HepG2 (cell line): ENCODE measurements around the gene POU2F2. TPM values are rescaled to one million over a fixed set of nuclear protein-coding genes. Genes with fewer than 3 reads are reported as not detected.

Source experiments
- ATAC-seq: fragments of 200-7000 bp; cut with Tn5 transposase; 3 replicates; pipeline ENCODE4 v1.9.1; 2020; ENCODE audit warnings: mild to moderate bottlenecking, moderate library complexity
- BruUV-seq: library from RNA; stranded (reverse); fragments of 400-500 nt; replicated peaks from 2 replicates; lab custom pipeline; 2021; lab: Mats Ljungman, UMichigan
- CTCF ChIA-PET: fragments of 300-600 bp; formaldehyde crosslinking; extraction: SDS; loops from one replicate; lab custom pipeline; 2021; ENCODE audit warnings: low total read pairs, inconsistent platforms, low intra/inter-chr PET ratio; lab: Yijun Ruan, JAX
- POLR2A ChIA-PET: fragments of 350-600 bp; sonication (Branson Sonifier 250); formaldehyde crosslinking; loops from one replicate; lab custom pipeline; 2020; ENCODE audit warnings: antibody characterized with exemption, inconsistent platforms; lab: Yijun Ruan, JAX
- DNase-seq: peaks from one replicate; pipeline ENCODE4 v3.0.0-alpha.2; 2015; ENCODE audit warnings: low spot score
- FAIRE-seq: peaks from 3 replicates; lab custom pipeline; 2011; peaks lifted over from hg19 to GRCh38; lab: Jason Lieb, UNC
- H2AFZ ChIP-seq: one replicate; pipeline ENCODE4 v1.6.1; 2011; ENCODE audit warnings: low read length, inconsistent platforms
- H3K27ac ChIP-seq: fragments of 300-600 bp; 3 replicates; pipeline ENCODE4 v1.8.0; 2011; ENCODE audit warnings: mixed run types, mild to moderate bottlenecking, mixed read lengths, low read length, inconsistent platforms; ENCODE audit not compliant: insufficient read depth; ENCODE audit errors: extremely low read length
- H3K27me3 ChIP-seq, 2 experiments: fragments of 200-600 bp in 1 of 2; 2 replicates in 1 of 2; 3 replicates in 1 of 2; pipeline versions ENCODE4 v1.6.0 to v1.8.0; 2011; ENCODE audit warnings: low read length in 2 of 2, mild to moderate bottlenecking in 2 of 2, moderate library complexity in 2 of 2, inconsistent platforms in 1 of 2; ENCODE audit not compliant: insufficient read depth in 2 of 2, control insufficient read depth in 1 of 2
- H3K36me3 ChIP-seq, 2 experiments: fragments of 200-600 bp in 1 of 2; replicated peaks in 1 of 2; 2 replicates in 1 of 2; 3 replicates in 1 of 2; pipeline versions ENCODE4 v1.5.1 to v1.8.0; 2011; ENCODE audit warnings: low read length in 2 of 2, inconsistent platforms in 1 of 2; ENCODE audit not compliant: insufficient read depth in 2 of 2, control insufficient read depth in 1 of 2
- H3K4me1 ChIP-seq: 2 replicates; pipeline ENCODE4 v1.5.1; 2012; ENCODE audit warnings: low read length, inconsistent platforms; ENCODE audit not compliant: insufficient read depth
- H3K4me2 ChIP-seq: 2 replicates; pipeline ENCODE4 v1.6.0; 2011; ENCODE audit warnings: low read depth, low read length, inconsistent platforms
- H3K4me3 ChIP-seq, 3 experiments: fragments of 200-600 bp in 1 of 3; sonication (generic), shearing (Covaris generic) in 1 of 3; replicated peaks in 1 of 3; 2 replicates each; pipeline ENCODE4 v1.5.1; 2011 to 2016; ENCODE audit warnings: low read length in 3 of 3, inconsistent platforms in 2 of 3, low read depth in 2 of 3, mild to moderate bottlenecking in 2 of 3, control low read depth in 1 of 3, mixed read lengths in 1 of 3; ENCODE audit not compliant: insufficient read depth in 1 of 3
- H3K79me2 ChIP-seq: one replicate; pipeline ENCODE4 v1.6.1; 2011; ENCODE audit warnings: low read length, inconsistent platforms; ENCODE audit not compliant: insufficient read depth
- H3K9ac ChIP-seq: 2 replicates; pipeline ENCODE4 v1.6.0; 2011; ENCODE audit warnings: mild to moderate bottlenecking, low read depth, low read length, inconsistent platforms; ENCODE audit not compliant: insufficient read depth
- H3K9me3 ChIP-seq: 2 replicates; pipeline ENCODE4 v1.5.1; 2012; ENCODE audit warnings: mild to moderate bottlenecking, low read length
- H4K20me1 ChIP-seq: 2 replicates; pipeline ENCODE4 v1.6.0; 2011; ENCODE audit warnings: inconsistent platforms, mild to moderate bottlenecking, low read length, moderate library complexity; ENCODE audit not compliant: insufficient read depth
- HNRNPK ChIP-seq: fragments of 200-400 bp; formaldehyde crosslinking; IDR thresholded peaks from 2 replicates; pipeline ENCODE4 v1.6.1; 2018; ENCODE audit warnings: low read length, low read depth, moderate library complexity, mild to moderate bottlenecking; ENCODE audit not compliant: poor library complexity, severe bottlenecking
- KDM5B ChIP-seq: sonication (generic); formaldehyde crosslinking; IDR thresholded peaks from 2 replicates; pipeline ENCODE4 v1.4.0; 2020; ENCODE audit warnings: missing genetic modification reagents, mild to moderate bottlenecking, borderline replicate concordance
- KLF9 ChIP-seq: IDR thresholded peaks from 2 replicates; pipeline ENCODE4 v1.6.1; 2016; ENCODE audit warnings: low read depth
- MED8 ChIP-seq: sonication (generic); formaldehyde crosslinking; IDR thresholded peaks from 2 replicates; pipeline ENCODE4 v1.8.1; 2023; ENCODE audit warnings: mild to moderate bottlenecking, missing genetic modification reagents; ENCODE audit not compliant: insufficient replicate concordance
- PRMT3 ChIP-seq: sonication (generic); formaldehyde crosslinking; IDR thresholded peaks from 2 replicates; pipeline ENCODE4 v1.8.1; 2022; ENCODE audit warnings: low read depth, mild to moderate bottlenecking, moderate library complexity, missing genetic modification reagents, borderline replicate concordance
- SMAD9 ChIP-seq: sonication (generic); formaldehyde crosslinking; IDR thresholded peaks from 2 replicates; pipeline ENCODE4 v1.5.1; 2020; ENCODE audit warnings: mild to moderate bottlenecking, missing genetic modification reagents
- ZNF780A ChIP-seq: sonication (generic); formaldehyde crosslinking; IDR thresholded peaks from 2 replicates; pipeline ENCODE4 v1.8.0; 2022; ENCODE audit warnings: mild to moderate bottlenecking, missing genetic modification reagents, moderate library complexity
- ZNF891 ChIP-seq: sonication (generic); formaldehyde crosslinking; IDR thresholded peaks from 2 replicates; pipeline ENCODE4 v1.5.0; 2020; ENCODE audit warnings: mild to moderate bottlenecking, missing genetic modification reagents
- WGBS: methylation state at CpG from one replicate; pipeline ENCODE4 v1.1.6; 2017; ENCODE audit warnings: low lambda C conversion rate; 5-methylcytosine and 5-hydroxymethylcytosine counted together
- in situ Hi-C: cut with HindIII; loops from 2 replicates; pipeline ENCODE4 v1.10.0; 2017; ENCODE audit warnings: low pct_unique_long_range_greater_than_20kb; ENCODE audit not compliant: extremely low pct_ligation_motif_present
- intact Hi-C: fragments of 100-400 bp; cut with micrococcal nuclease; formaldehyde crosslinking; loops from one replicate; pipeline ENCODE4 v1.10.0; 2022; ENCODE audit not compliant: unreplicated experiment
- polyA plus RNA-seq, 8 experiments: library from polyadenylated mRNA; depleted of rRNA in 3 of 8; stranded (reverse) in 7 of 8; unstranded in 1 of 8; fragments of >200 nt; fragmentation: Illumina TruSeq in 4 of 8; extraction: Trizol in 4 of 8; gene quantifications; 2 replicates each; pipeline versions ENCODE4 v1.2.1 to v1.2.3, GENCODE V29; 2011 to 2016; ENCODE audit warnings: low read depth in 4 of 8, missing spikeins in 1 of 8, mixed read lengths in 1 of 8; ENCODE audit not compliant: insufficient read depth in 1 of 8
- total RNA-seq, 5 experiments: library from RNA; depleted of rRNA; stranded (reverse); fragments of >200 nt; fragmentation: Illumina TruSeq; extraction: Trizol; gene quantifications; 2 replicates each; pipeline ENCODE4 v1.2.3, GENCODE V29; 2016; ENCODE audit warnings: low read depth in 1 of 5
- TF ChIP-seq, protein P1 (sequence below): sonication (generic); formaldehyde crosslinking; IDR thresholded peaks from 2 replicates; pipeline ENCODE4 v1.4.0; 2020; ENCODE audit warnings: missing genetic modification reagents

The POU2F2 gene
- total and polyA plus RNA-seq, 2 of the 13 experiments (the other 11 are each of a cell fraction or from before 2014, with no cell fraction given), result 0.09 to 0.17 TPM

- TF ChIP-seq, protein P1, sequence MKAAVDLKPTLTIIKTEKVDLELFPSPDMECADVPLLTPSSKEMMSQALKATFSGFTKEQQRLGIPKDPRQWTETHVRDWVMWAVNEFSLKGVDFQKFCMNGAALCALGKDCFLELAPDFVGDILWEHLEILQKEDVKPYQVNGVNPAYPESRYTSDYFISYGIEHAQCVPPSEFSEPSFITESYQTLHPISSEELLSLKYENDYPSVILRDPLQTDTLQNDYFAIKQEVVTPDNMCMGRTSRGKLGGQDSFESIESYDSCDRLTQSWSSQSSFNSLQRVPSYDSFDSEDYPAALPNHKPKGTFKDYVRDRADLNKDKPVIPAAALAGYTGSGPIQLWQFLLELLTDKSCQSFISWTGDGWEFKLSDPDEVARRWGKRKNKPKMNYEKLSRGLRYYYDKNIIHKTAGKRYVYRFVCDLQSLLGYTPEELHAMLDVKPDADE (CRISPR knock-in tag), result no peak
- TF ChIP-seq HNRNPK (no peak), PRMT3 (CRISPR knock-in tag) (no peak)
These were observed 63.3 kb downstream of the POU2F2 start (continued) for GRCh38 chr19:42068756-42069571.

DNA sequence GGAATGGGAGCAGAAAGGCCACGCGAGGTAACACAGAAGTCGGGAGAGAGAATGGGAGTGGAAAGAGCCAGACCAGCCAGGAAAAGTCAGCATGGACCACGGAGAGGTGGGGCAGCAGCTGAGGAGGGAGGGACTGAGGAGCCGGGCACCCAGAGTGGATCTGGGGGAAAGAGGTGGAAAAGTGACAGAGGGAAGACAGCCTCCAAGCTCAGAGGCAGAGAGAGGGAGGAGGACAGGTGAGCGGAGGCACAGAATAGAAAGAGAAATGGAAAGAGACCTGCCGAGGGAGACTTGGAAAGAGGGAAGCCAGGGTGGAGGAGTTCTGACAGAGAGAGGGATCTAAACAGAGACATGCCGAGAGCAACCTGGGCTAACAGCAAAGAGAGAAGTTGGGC lies 63.9 kb downstream of the POU2F2 start:
- H3K36me3 ChIP-seq, result no peaks in the 10 kb centered on the region
- H3K4me3 ChIP-seq, result no peak overlapping the region
- TF ChIP-seq ZNF891 (CRISPR knock-in tag), result no peak
- no peak for TF ChIP-seq SMAD9 (CRISPR knock-in tag)
- no peak for TF ChIP-seq KLF9 (CRISPR knock-in tag)
- TF ChIP-seq MED8 (CRISPR knock-in tag), result no peak
- TF ChIP-seq KDM5B (CRISPR knock-in tag), result no peak
- TF ChIP-seq ZNF780A (CRISPR knock-in tag), result no peak
- no TSS peak for BruUV-seq
- ChIA-PET CTCF (no interaction called here), POLR2A (no interaction called here)
- H3K4me1 ChIP-seq, result no peaks in the 10 kb centered on the region
- peaks cover 16 to 49% of the 10 kb centered on the region in 2 experiments for H3K27me3 ChIP-seq
- no peaks in the 10 kb centered on the region for H3K79me2 ChIP-seq
- no peak overlapping the region for H3K4me2 ChIP-seq
- intact Hi-C loops (no loop called here), in situ Hi-C loops (no loop called here)
- H3K27ac ChIP-seq, result no peak overlapping the region
- FAIRE-seq, result no peak
- DNase-seq, result no peak
- H2AFZ ChIP-seq, result no peak overlapping the region
- WGBS, result 13% methylated on average over 8 of the region's 8 CpGs
- no peaks in the 10 kb centered on the region for H4K20me1 ChIP-seq
- H3K9ac ChIP-seq, result no peak overlapping the region
- ATAC-seq, result no peak
- no peaks in the 10 kb centered on the region for H3K9me3 ChIP-seq
